ENCODE results near the gene PDE4A. TPM values are rescaled to one million over a fixed set of nuclear protein-coding genes. Genes with fewer than 3 reads are reported as not detected.

PDE4A gene
- total and polyA plus RNA-seq, 5 donors, result 5.5 to 14.2 (median 10.9) TPM

- WGBS, result 98% methylated on average over 2 of the region's 2 CpGs
- H3K4me3 ChIP-seq (ENCODE audit: low read length), result no peak overlapping the region
- DNase-seq (no peak), ATAC-seq (no peak)
- H3K27ac ChIP-seq (ENCODE audit: low read length), result no peak overlapping the region
- no peaks in the 10 kb centered on the region for H3K27me3 ChIP-seq (ENCODE audit: control insufficient read depth, insufficient read depth)
- intact Hi-C loops (cut with DNase I), result loop anchor here in 2 of 4 donors (10.0 kb wide), 2 partner anchors 65 to 75 kb away; partner anchors contain the start of genes CDKN2D (in 1 of the 2) and KRI1 (in 1 of the 2)
- H3K4me1 ChIP-seq (ENCODE audit: control insufficient read depth, insufficient read depth, low read length), result peaks cover 3% of the 10 kb centered on the region
- H3K9me3 ChIP-seq (ENCODE audit: control insufficient read depth, low read length), result no peaks in the 10 kb centered on the region
Observed at GRCh38 chr19:10500247-10500592, 79.9 kb downstream of the PDE4A start.

- WGBS, result 1% methylated on average over 35 of the region's 35 CpGs
- DNase-seq (peak; percentile 79 to 93 (median 93)), ATAC-seq (peak; percentile 67 to 74)
- H3K4me1 ChIP-seq (ENCODE audit: control insufficient read depth, insufficient read depth, low read length), result peaks cover 3% of the 10 kb centered on the region
- intact Hi-C loops (cut with DNase I), result loop anchor here in 2 of 4 donors (10.0 kb wide), 2 partner anchors 63 to 73 kb away; partner anchors contain the start of genes CDKN2D (in 1 of the 2) and KRI1 (in 1 of the 2)
- no peaks in the 10 kb centered on the region for H3K9me3 ChIP-seq (ENCODE audit: control insufficient read depth, low read length)
- H3K27me3 ChIP-seq (ENCODE audit: control insufficient read depth, insufficient read depth), result no peaks in the 10 kb centered on the region
- H3K27ac ChIP-seq (ENCODE audit: low read length), result peak overlapping the region; percentile 95
- H3K4me3 ChIP-seq (ENCODE audit: low read length), result peak overlapping the region; percentile 90
Observed at GRCh38 chr19:10501971-10502523, 81.7 kb downstream of the PDE4A start.

GRCh38 chr19:10502524-10503001, 82.2 kb downstream of the PDE4A start:
- H3K4me1 ChIP-seq (ENCODE audit: control insufficient read depth, insufficient read depth, low read length), result no peaks in the 10 kb centered on the region
- intact Hi-C loops (cut with DNase I), result loop anchor here in 2 of 4 donors (10.0 kb wide), 2 partner anchors 62 to 72 kb away; partner anchors contain the start of genes CDKN2D (in 1 of the 2) and KRI1 (in 1 of the 2)
- WGBS, result under 1% methylated on average over 65 of the region's 65 CpGs

GRCh38 chr19:10503002-10503789, 82.9 kb downstream of the PDE4A start, which contains the start of gene KEAP1:
Gene KEAP1, minus strand, starts transcription at chr19:10503356. Its CDS starts 3,323 bp downstream, at chr19:10500033.
- H3K9me3 ChIP-seq (ENCODE audit: control insufficient read depth, low read length), result no peaks in the 10 kb centered on the region
- no peaks in the 10 kb centered on the region for H3K4me1 ChIP-seq (ENCODE audit: control insufficient read depth, insufficient read depth, low read length)
- intact Hi-C loops (cut with DNase I), result loop anchor here in 2 of 4 donors (10.0 kb wide), 2 partner anchors 62 to 72 kb away; partner anchors contain the start of genes CDKN2D (in 1 of the 2) and KRI1 (in 1 of the 2)
- peak within 1 kb of the TSS; percentile 90 for H3K4me3 ChIP-seq (ENCODE audit: low read length)
- 5% methylated on average over 73 of the region's 73 CpGs for WGBS
- H3K27me3 ChIP-seq (ENCODE audit: control insufficient read depth, insufficient read depth), result no peaks in the 10 kb centered on the region
- peak within 1 kb of the TSS; percentile 95 for H3K27ac ChIP-seq (ENCODE audit: low read length)
- ATAC-seq (peak; percentile 20 to 50), DNase-seq (peak; percentile 61 to 79 (median 75))

More at GRCh38 chr19:10502524-10503001, 82.2 kb downstream of the PDE4A start:
- peak overlapping the region; percentile 95 for H3K27ac ChIP-seq (ENCODE audit: low read length)
- H3K4me3 ChIP-seq (ENCODE audit: low read length), result peak overlapping the region; percentile 90
- H3K27me3 ChIP-seq (ENCODE audit: control insufficient read depth, insufficient read depth), result no peaks in the 10 kb centered on the region
- no peaks in the 10 kb centered on the region for H3K9me3 ChIP-seq (ENCODE audit: control insufficient read depth, low read length)
- ATAC-seq (peak; percentile 96 to 97), DNase-seq (peak; percentile 95 to 98 (median 98))

- DNase-seq (peak; percentile 70 to 89 (median 87)), ATAC-seq (no peak)
- intact Hi-C loops (cut with DNase I), result loop anchor here in 2 of 4 donors (10.0 kb wide), 2 partner anchors 59 to 69 kb away; partner anchors contain the start of genes CDKN2D (in 1 of the 2) and KRI1 (in 1 of the 2)
- no peak overlapping the region for H3K4me3 ChIP-seq (ENCODE audit: low read length)
- no peaks in the 10 kb centered on the region for H3K27me3 ChIP-seq (ENCODE audit: control insufficient read depth, insufficient read depth)
- WGBS, result 30% methylated on average over 17 of the region's 17 CpGs
- H3K9me3 ChIP-seq (ENCODE audit: control insufficient read depth, low read length), result no peaks in the 10 kb centered on the region
- H3K4me1 ChIP-seq (ENCODE audit: control insufficient read depth, insufficient read depth, low read length), result no peaks in the 10 kb centered on the region
- no peak overlapping the region for H3K27ac ChIP-seq (ENCODE audit: low read length)
Observed at GRCh38 chr19:10505583-10506229, 85.4 kb downstream of the PDE4A start.

GRCh38 chr19:10508036-10508435, 87.7 kb downstream of the PDE4A start:
- DNase-seq (no peak), ATAC-seq (no peak)
- no peaks in the 10 kb centered on the region for H3K9me3 ChIP-seq (ENCODE audit: control insufficient read depth, low read length)
- no peak overlapping the region for H3K4me3 ChIP-seq (ENCODE audit: low read length)
- 90% methylated on average over 16 of the region's 16 CpGs for WGBS
- no peak overlapping the region for H3K27ac ChIP-seq (ENCODE audit: low read length)
- intact Hi-C loops (cut with DNase I), result loop anchor here in 2 of 4 donors (10.0 kb wide), 2 partner anchors 57 to 67 kb away; partner anchors contain the start of genes CDKN2D (in 1 of the 2) and KRI1 (in 1 of the 2)
- H3K27me3 ChIP-seq (ENCODE audit: control insufficient read depth, insufficient read depth), result no peaks in the 10 kb centered on the region
- H3K4me1 ChIP-seq (ENCODE audit: control insufficient read depth, insufficient read depth, low read length), result no peaks in the 10 kb centered on the region

GRCh38 chr19:10508707-10509106, 88.4 kb downstream of the PDE4A start:
- no peak overlapping the region for H3K4me3 ChIP-seq (ENCODE audit: low read length)
- H3K27ac ChIP-seq (ENCODE audit: low read length), result no peak overlapping the region
- H3K9me3 ChIP-seq (ENCODE audit: control insufficient read depth, low read length), result no peaks in the 10 kb centered on the region
- ATAC-seq, result no peak
- no peaks in the 10 kb centered on the region for H3K4me1 ChIP-seq (ENCODE audit: control insufficient read depth, insufficient read depth, low read length)
- DNase-seq, result no peak
- H3K27me3 ChIP-seq (ENCODE audit: control insufficient read depth, insufficient read depth), result no peaks in the 10 kb centered on the region
- WGBS, result 87% methylated on average over 3 of the region's 3 CpGs
- intact Hi-C loops (cut with DNase I), result loop anchor here in 2 of 4 donors (10.0 kb wide), 2 partner anchors 56 to 66 kb away; partner anchors contain the start of genes CDKN2D (in 1 of the 2) and KRI1 (in 1 of the 2)

GRCh38 chr19:10510301-10510802, 90.0 kb downstream of the PDE4A start:
- no peaks in the 10 kb centered on the region for H3K27me3 ChIP-seq (ENCODE audit: control insufficient read depth, insufficient read depth)
- peak in 2 of 3 donors; percentile 18 to 65 for DNase-seq
- ATAC-seq, result no peak
- H3K9me3 ChIP-seq (ENCODE audit: control insufficient read depth, low read length), result no peaks in the 10 kb centered on the region
- intact Hi-C loops (cut with DNase I), result no loop called here
- H3K4me3 ChIP-seq (ENCODE audit: low read length), result no peak overlapping the region
- no peak overlapping the region for H3K27ac ChIP-seq (ENCODE audit: low read length)
- 7% methylated on average over 15 of the region's 15 CpGs for WGBS
- H3K4me1 ChIP-seq (ENCODE audit: control insufficient read depth, insufficient read depth, low read length), result no peaks in the 10 kb centered on the region

- no peaks in the 10 kb centered on the region for H3K9me3 ChIP-seq (ENCODE audit: control insufficient read depth, low read length)
- no peaks in the 10 kb centered on the region for H3K4me1 ChIP-seq (ENCODE audit: control insufficient read depth, insufficient read depth, low read length)
- intact Hi-C loops (cut with DNase I), result no loop called here
- H3K27ac ChIP-seq (ENCODE audit: low read length), result no peak overlapping the region
- WGBS, result 82% methylated on average over 7 of the region's 7 CpGs
- ATAC-seq (no peak), DNase-seq (no peak)
- no peaks in the 10 kb centered on the region for H3K27me3 ChIP-seq (ENCODE audit: control insufficient read depth, insufficient read depth)
- H3K4me3 ChIP-seq (ENCODE audit: low read length), result no peak overlapping the region
Observed at GRCh38 chr19:10513223-10513622, 92.9 kb downstream of the PDE4A start.
